ENCODE measurements around the gene WFDC2.

The WFDC2 gene

GRCh38 chr20:45501600-45501999 is 32.0 kb downstream of the WFDC2 start:
- no peaks in the 10 kb centered on the region for H3K4me1 Mint-ChIP-seq
- no peaks in the 10 kb centered on the region for H3K9me3 Mint-ChIP-seq
- peaks cover 32% of the 10 kb centered on the region for H3K27me3 Mint-ChIP-seq (ENCODE audit: low read depth, poor library complexity)
- TF ChIP-seq CTCF (IDR thresholded peaks at IDR 0.05) = no peak
- H3K4me3 Mint-ChIP-seq = no peak overlapping the region
- H3K36me3 Mint-ChIP-seq (ENCODE audit: low read depth) = no peaks in the 10 kb centered on the region
- H3K27ac Mint-ChIP-seq = no peak overlapping the region
- DNase-seq = no peak

- no peak for TF ChIP-seq CTCF (IDR thresholded peaks at IDR 0.05)
- Mint-ChIP-seq H3K9me3 (no peaks in the 10 kb centered on the region), H3K27ac (no peak overlapping the region), H3K36me3 (ENCODE audit: low read depth) (no peaks in the 10 kb centered on the region), H3K4me1 (no peaks in the 10 kb centered on the region), H3K4me3 (no peak overlapping the region), H3K27me3 (ENCODE audit: low read depth, poor library complexity) (peaks cover 28% of the 10 kb centered on the region)
- DNase-seq = no peak
Measured at GRCh38 chr20:45502561-45502960, 33.0 kb downstream of the WFDC2 start.

GRCh38 chr20:45503403-45503802 is 33.9 kb downstream of the WFDC2 start:
- H3K4me1 Mint-ChIP-seq = no peaks in the 10 kb centered on the region
- H3K4me3 Mint-ChIP-seq = no peak overlapping the region
- H3K27me3 Mint-ChIP-seq (ENCODE audit: low read depth, poor library complexity) = peaks cover 28% of the 10 kb centered on the region
- no peaks in the 10 kb centered on the region for H3K36me3 Mint-ChIP-seq (ENCODE audit: low read depth)
- H3K27ac Mint-ChIP-seq = no peak overlapping the region
- DNase-seq = no peak
- no peak for TF ChIP-seq CTCF (IDR thresholded peaks at IDR 0.05)
- H3K9me3 Mint-ChIP-seq = no peaks in the 10 kb centered on the region

GRCh38 chr20:45506398-45506797 is 36.8 kb downstream of the WFDC2 start:
- peaks cover 20% of the 10 kb centered on the region for H3K27me3 Mint-ChIP-seq (ENCODE audit: low read depth, poor library complexity)
- no peak for TF ChIP-seq CTCF (IDR thresholded peaks at IDR 0.05)
- DNase-seq = no peak
- no peaks in the 10 kb centered on the region for H3K36me3 Mint-ChIP-seq (ENCODE audit: low read depth)
- H3K27ac Mint-ChIP-seq = no peak overlapping the region
- H3K4me1 Mint-ChIP-seq = peaks cover 22% of the 10 kb centered on the region
- no peaks in the 10 kb centered on the region for H3K9me3 Mint-ChIP-seq
- no peak overlapping the region for H3K4me3 Mint-ChIP-seq

GRCh38 chr20:45507011-45507820 is 37.7 kb downstream of the WFDC2 start:
- Mint-ChIP-seq H3K36me3 (ENCODE audit: low read depth) (no peaks in the 10 kb centered on the region), H3K4me1 (peaks cover 22% of the 10 kb centered on the region), H3K4me3 (no peak overlapping the region), H3K27ac (no peak overlapping the region), H3K9me3 (no peaks in the 10 kb centered on the region), H3K27me3 (ENCODE audit: low read depth, poor library complexity) (peaks cover 17% of the 10 kb centered on the region)
- no peak for TF ChIP-seq CTCF (IDR thresholded peaks at IDR 0.05)
- DNase-seq = no peak
